ENCODE measurements around the gene CTF1. TPM values are rescaled to one million over a fixed set of nuclear protein-coding genes. Genes with fewer than 3 reads are reported as not detected.

Gene CTF1
- total and polyA plus RNA-seq, 2 donors (not counting 1 experiment from before 2014, with no cell fraction given): 0.78 to 0.81 TPM

GRCh38 chr16:30947859-30948666 lies 51.6 kb downstream of the CTF1 start:
- peak overlapping the region; percentile 94 for H3K4me2 ChIP-seq (replicated peaks; ENCODE audit: low read depth, low read length, poor library complexity, severe bottlenecking)
- H3K9me3 ChIP-seq (ENCODE audit: control extremely low read depth in 1 of 3, control insufficient read depth in 2 of 3, insufficient read depth in 1 of 3, low read length in 2 of 3): no peaks in the 10 kb centered on the region
- ChIA-PET CTCF (no interaction called here), POLR2A (interaction anchor here (0.6 kb wide), 1 partner anchor 376 kb away, joined by 3 read pairs; no protein-coding TSS in a partner anchor)
- H3K27ac ChIP-seq (ENCODE audit: low read length in 2 of 2): peak overlapping the region; percentile 61 to 78
- H3K36me3 ChIP-seq (replicated peaks in 1 of 2; ENCODE audit: control extremely low read depth in 1 of 2, control insufficient read depth in 1 of 2, extremely low read depth in 1 of 2, insufficient read depth in 2 of 2, low read length in 1 of 2): peaks cover 0 to 6% of the 10 kb centered on the region in 2 experiments
- DNase-seq: peak; percentile 60
- TF ChIP-seq CTCF (IDR thresholded peaks at IDR 0.05) (no peak), EZH2 (IDR thresholded peaks at IDR 0.05; ENCODE audit: borderline replicate concordance, insufficient read depth, low read depth, low read length, poor library complexity, severe bottlenecking) (no peak)
- H3K27me3 ChIP-seq (replicated peaks in 1 of 4; ENCODE audit: control extremely low read depth in 1 of 4, control insufficient read depth in 3 of 4, insufficient read depth in 4 of 4, low read length in 3 of 4): no peaks in the 10 kb centered on the region
- H3K27ac Mint-ChIP-seq: peak overlapping the region; percentile 89
- WGBS (ENCODE audit: insufficient coverage): 82% methylated on average over 18 of the region's 44 CpGs
- peak overlapping the region; percentile 81 for H3K9ac ChIP-seq (ENCODE audit: low read length)
- peaks cover 29% of the 10 kb centered on the region for H3K79me2 ChIP-seq (ENCODE audit: control insufficient read depth, insufficient read depth, low read length)
- H3K27me3 Mint-ChIP-seq: no peaks in the 10 kb centered on the region
- intact Hi-C loops (cut with micrococcal nuclease): loop anchor here (2.0 to 5.0 kb wide), 3 partner anchors 25 to 921 kb away; partner anchors contain the start of genes CFAP119, FBXL19 and RNF40
- no peaks in the 10 kb centered on the region for H3K9me3 Mint-ChIP-seq (ENCODE audit: insufficient read depth)
- peak; percentile 25 for ATAC-seq (ENCODE audit: low read depth)
- peak overlapping the region; percentile 95 for H3K4me3 Mint-ChIP-seq
- peaks cover 14 to 31% of the 10 kb centered on the region in 2 donors for H3K4me1 ChIP-seq (ENCODE audit: control insufficient read depth in 2 of 2, insufficient read depth in 2 of 2, low read length in 2 of 2)
- peaks cover 21% of the 10 kb centered on the region for H3K4me1 Mint-ChIP-seq
- peaks cover 20% of the 10 kb centered on the region for H4K20me1 ChIP-seq (ENCODE audit: control insufficient read depth, insufficient read depth, low read length, poor library complexity, severe bottlenecking)
- H3K4me3 ChIP-seq (ENCODE audit: control extremely low read depth in 1 of 5, extremely low read depth in 1 of 5, insufficient read depth in 1 of 5, low read depth in 2 of 5, low read length in 4 of 5): peak overlapping the region in 4 of 5 experiments; percentile 60 to 93 (median 80)
- peak overlapping the region; percentile 84 for H2AFZ ChIP-seq (ENCODE audit: insufficient read depth, low read depth, low read length, poor library complexity, severe bottlenecking)
